GM23338 (cell line): Measurements from ENCODE around the gene ZNF275. TPM values are rescaled to one million over a fixed set of nuclear protein-coding genes. Genes with fewer than 3 reads are reported as not detected.

Source experiments
- ATAC-seq: fragments of 200-7000 bp; cut with Tn5 transposase; 3 replicates; pipeline ENCODE4 v1.9.1; 2020
- DNase-seq: peaks from one replicate; pipeline ENCODE4 v3.0.0-alpha.2; 2015; ENCODE audit warnings: low spot score
- H2AFZ ChIP-seq: fragments of 200-600 bp; sonication (generic); 2 replicates; pipeline ENCODE4 v1.8.0; 2016; ENCODE audit warnings: antibody characterized with exemption, mild to moderate bottlenecking, moderate library complexity
- H3F3A ChIP-seq: fragments of 200-600 bp; sonication (generic); replicated peaks from 2 replicates; pipeline ENCODE4 v1.8.0; 2017; ENCODE audit warnings: antibody characterized with exemption, mixed run types, low read depth
- H3K27ac ChIP-seq: fragments of 200-600 bp; sonication (generic); 2 replicates; pipeline ENCODE4 v1.6.1; 2016; ENCODE audit warnings: low read depth
- H3K27me3 ChIP-seq: fragments of 200-600 bp; sonication (generic); 2 replicates; pipeline ENCODE4 v1.8.0; 2016; ENCODE audit warnings: mild to moderate bottlenecking, mixed run types, moderate library complexity; ENCODE audit not compliant: insufficient read depth
- H3K36me3 ChIP-seq: fragments of 200-600 bp; sonication (generic); 2 replicates; pipeline ENCODE4 v1.8.0; 2016; ENCODE audit warnings: mild to moderate bottlenecking; ENCODE audit not compliant: insufficient read depth
- H3K4me1 ChIP-seq: fragments of 200-600 bp; sonication (generic); 2 replicates; pipeline ENCODE4 v1.8.0; 2016; ENCODE audit warnings: mild to moderate bottlenecking, moderate library complexity; ENCODE audit not compliant: insufficient read depth
- H3K4me2 ChIP-seq: fragments of 200-600 bp; sonication (generic); 2 replicates; pipeline ENCODE4 v1.7.1; 2017; ENCODE audit warnings: mixed run types
- H3K4me3 ChIP-seq: fragments of 200-600 bp; sonication (generic); 2 replicates; pipeline ENCODE4 v1.6.1; 2016; ENCODE audit warnings: mixed run types
- H3K79me2 ChIP-seq: fragments of 200-600 bp; sonication (generic); replicated peaks from 2 replicates; pipeline ENCODE4 v1.8.0; 2017; ENCODE audit warnings: mild to moderate bottlenecking; ENCODE audit not compliant: insufficient read depth
- H3K9me2 ChIP-seq: fragments of 200-600 bp; sonication (generic); 2 replicates; pipeline ENCODE4 v1.8.0; 2017; ENCODE audit not compliant: insufficient read depth
- H4K20me1 ChIP-seq: fragments of 200-600 bp; sonication (generic); replicated peaks from 2 replicates; pipeline ENCODE4 v1.8.0; 2017; ENCODE audit warnings: mild to moderate bottlenecking; ENCODE audit not compliant: insufficient read depth
- H3K27ac Mint-ChIP-seq: 2 replicates; pipeline ENCODE4 v1.8.0; 2020; ENCODE audit warnings: inconsistent platforms, mild to moderate bottlenecking, moderate library complexity, mixed read lengths
- H3K27me3 Mint-ChIP-seq: 3 replicates; pipeline ENCODE4 v1.8.0; 2022; ENCODE audit warnings: low read depth, mild to moderate bottlenecking, moderate library complexity, mixed read lengths, inconsistent platforms; ENCODE audit not compliant: insufficient read depth, poor library complexity
- H3K36me3 Mint-ChIP-seq: 3 replicates; pipeline ENCODE4 v1.8.0; 2021; ENCODE audit warnings: low read depth, mild to moderate bottlenecking, inconsistent platforms, moderate library complexity, mixed read lengths
- H3K4me1 Mint-ChIP-seq: 3 replicates; pipeline ENCODE4 v1.8.0; 2020; ENCODE audit warnings: mild to moderate bottlenecking, inconsistent platforms, mixed read lengths
- H3K4me3 Mint-ChIP-seq: 3 replicates; pipeline ENCODE4 v1.8.0; 2021; ENCODE audit warnings: moderate library complexity, mild to moderate bottlenecking, inconsistent platforms, mixed read lengths
- H3K9me3 Mint-ChIP-seq: 3 replicates; pipeline ENCODE4 v1.8.0; 2020; ENCODE audit warnings: moderate library complexity, mild to moderate bottlenecking, inconsistent platforms, mixed read lengths
- CREB1 ChIP-seq: fragments of 250-450 bp; sonication (Bioruptor Pico); IDR thresholded peaks from 2 replicates; pipeline ENCODE4 v1.5.0; 2020; ENCODE audit warnings: low read depth, mild to moderate bottlenecking, moderate library complexity
- EZH2phosphoT487 ChIP-seq: fragments of 200-600 bp; sonication (generic); IDR thresholded peaks from one replicate; pipeline ENCODE4 v1.8.1; 2018; ENCODE audit warnings: antibody characterized with exemption; ENCODE audit not compliant: unreplicated experiment
- JUNB ChIP-seq: IDR thresholded peaks from one replicate; pipeline ENCODE4 v1.6.1; 2016; ENCODE audit warnings: antibody characterized with exemption; ENCODE audit not compliant: unreplicated experiment
- NANOG ChIP-seq: IDR thresholded peaks from 2 replicates; pipeline ENCODE4 v1.6.1; 2016; ENCODE audit warnings: antibody characterized with exemption, borderline replicate concordance
- STAT1 ChIP-seq: IDR thresholded peaks from one replicate; pipeline ENCODE4 v1.6.1; 2016; ENCODE audit warnings: antibody characterized with exemption; ENCODE audit not compliant: unreplicated experiment
- ZNF331 ChIP-seq: fragments of 250-450 bp; sonication (Bioruptor Pico); IDR thresholded peaks from 2 replicates; pipeline ENCODE4 v1.5.0; 2020; ENCODE audit warnings: low read depth, mild to moderate bottlenecking, moderate library complexity
- polyA plus RNA-seq: library from polyadenylated mRNA; unstranded; fragments of >200 nt; fragmentation: Nextera tagmentation; extraction: Ambion mirVana; gene quantifications from 2 replicates; pipeline ENCODE4 v1.2.1, GENCODE V29; 2016
- total RNA-seq: library from RNA; depleted of rRNA; stranded (reverse); fragments of >200 nt; shearing (Covaris generic); gene quantifications from 2 replicates; pipeline ENCODE4 v1.2.3, GENCODE V29; 2014
- TF ChIP-seq, protein P1 (sequence below): fragments of 250-450 bp; sonication (Bioruptor Pico); IDR thresholded peaks from 2 replicates; pipeline ENCODE4 v1.5.0; 2020; ENCODE audit warnings: mild to moderate bottlenecking, moderate library complexity

ZNF275 gene
- total and polyA plus RNA-seq, 2 experiments from 2014 or later, result 3.2 to 12.3 TPM

DNA sequence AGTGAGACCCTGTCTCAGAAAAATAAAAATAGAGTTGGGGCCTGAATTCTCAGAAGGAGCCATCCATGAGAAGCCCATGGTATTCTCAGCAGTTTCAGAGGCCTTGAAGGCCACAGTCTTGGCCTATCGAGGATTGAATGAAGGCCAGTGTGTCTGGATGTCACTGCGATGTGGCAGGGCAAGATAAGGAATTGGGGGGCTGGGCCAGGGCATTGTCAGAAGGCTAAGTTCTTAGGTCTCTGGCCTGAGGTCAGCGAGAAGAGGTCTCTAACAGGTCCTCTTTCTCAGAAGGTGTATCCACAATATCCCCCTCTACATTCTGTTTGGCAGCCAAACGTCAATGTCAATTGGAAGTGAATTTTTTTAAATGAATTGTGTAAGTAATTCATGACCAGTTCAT is 5.7 kb downstream of the ZNF275 start:
- Histone ChIP-seq H2AFZ (no peak overlapping the region), H3K4me1 (peaks cover 12% of the 10 kb centered on the region; the same call in 1 of the 2 replicates), H3K9me2 (no peaks in the 10 kb centered on the region), H3F3A (no peaks in the 10 kb centered on the region), H3K27me3 (no peaks in the 10 kb centered on the region), H3K36me3 (no peaks in the 10 kb centered on the region), H4K20me1 (no peaks in the 10 kb centered on the region), H3K4me2 (no peak overlapping the region), H3K27ac (no peak overlapping the region), H3K4me3 (no peak overlapping the region), H3K79me2 (peaks cover 16% of the 10 kb centered on the region; the same call in 1 of the 2 replicates)
- DNase-seq, result no peak
- no peak for ATAC-seq
- Mint-ChIP-seq H3K27me3 (peaks cover 4% of the 10 kb centered on the region), H3K9me3 (no peaks in the 10 kb centered on the region), H3K4me1 (peaks cover 14% of the 10 kb centered on the region), H3K36me3 (peaks cover 38% of the 10 kb centered on the region), H3K4me3 (no peak overlapping the region), H3K27ac (no peak overlapping the region)
- TF ChIP-seq, protein P1, sequence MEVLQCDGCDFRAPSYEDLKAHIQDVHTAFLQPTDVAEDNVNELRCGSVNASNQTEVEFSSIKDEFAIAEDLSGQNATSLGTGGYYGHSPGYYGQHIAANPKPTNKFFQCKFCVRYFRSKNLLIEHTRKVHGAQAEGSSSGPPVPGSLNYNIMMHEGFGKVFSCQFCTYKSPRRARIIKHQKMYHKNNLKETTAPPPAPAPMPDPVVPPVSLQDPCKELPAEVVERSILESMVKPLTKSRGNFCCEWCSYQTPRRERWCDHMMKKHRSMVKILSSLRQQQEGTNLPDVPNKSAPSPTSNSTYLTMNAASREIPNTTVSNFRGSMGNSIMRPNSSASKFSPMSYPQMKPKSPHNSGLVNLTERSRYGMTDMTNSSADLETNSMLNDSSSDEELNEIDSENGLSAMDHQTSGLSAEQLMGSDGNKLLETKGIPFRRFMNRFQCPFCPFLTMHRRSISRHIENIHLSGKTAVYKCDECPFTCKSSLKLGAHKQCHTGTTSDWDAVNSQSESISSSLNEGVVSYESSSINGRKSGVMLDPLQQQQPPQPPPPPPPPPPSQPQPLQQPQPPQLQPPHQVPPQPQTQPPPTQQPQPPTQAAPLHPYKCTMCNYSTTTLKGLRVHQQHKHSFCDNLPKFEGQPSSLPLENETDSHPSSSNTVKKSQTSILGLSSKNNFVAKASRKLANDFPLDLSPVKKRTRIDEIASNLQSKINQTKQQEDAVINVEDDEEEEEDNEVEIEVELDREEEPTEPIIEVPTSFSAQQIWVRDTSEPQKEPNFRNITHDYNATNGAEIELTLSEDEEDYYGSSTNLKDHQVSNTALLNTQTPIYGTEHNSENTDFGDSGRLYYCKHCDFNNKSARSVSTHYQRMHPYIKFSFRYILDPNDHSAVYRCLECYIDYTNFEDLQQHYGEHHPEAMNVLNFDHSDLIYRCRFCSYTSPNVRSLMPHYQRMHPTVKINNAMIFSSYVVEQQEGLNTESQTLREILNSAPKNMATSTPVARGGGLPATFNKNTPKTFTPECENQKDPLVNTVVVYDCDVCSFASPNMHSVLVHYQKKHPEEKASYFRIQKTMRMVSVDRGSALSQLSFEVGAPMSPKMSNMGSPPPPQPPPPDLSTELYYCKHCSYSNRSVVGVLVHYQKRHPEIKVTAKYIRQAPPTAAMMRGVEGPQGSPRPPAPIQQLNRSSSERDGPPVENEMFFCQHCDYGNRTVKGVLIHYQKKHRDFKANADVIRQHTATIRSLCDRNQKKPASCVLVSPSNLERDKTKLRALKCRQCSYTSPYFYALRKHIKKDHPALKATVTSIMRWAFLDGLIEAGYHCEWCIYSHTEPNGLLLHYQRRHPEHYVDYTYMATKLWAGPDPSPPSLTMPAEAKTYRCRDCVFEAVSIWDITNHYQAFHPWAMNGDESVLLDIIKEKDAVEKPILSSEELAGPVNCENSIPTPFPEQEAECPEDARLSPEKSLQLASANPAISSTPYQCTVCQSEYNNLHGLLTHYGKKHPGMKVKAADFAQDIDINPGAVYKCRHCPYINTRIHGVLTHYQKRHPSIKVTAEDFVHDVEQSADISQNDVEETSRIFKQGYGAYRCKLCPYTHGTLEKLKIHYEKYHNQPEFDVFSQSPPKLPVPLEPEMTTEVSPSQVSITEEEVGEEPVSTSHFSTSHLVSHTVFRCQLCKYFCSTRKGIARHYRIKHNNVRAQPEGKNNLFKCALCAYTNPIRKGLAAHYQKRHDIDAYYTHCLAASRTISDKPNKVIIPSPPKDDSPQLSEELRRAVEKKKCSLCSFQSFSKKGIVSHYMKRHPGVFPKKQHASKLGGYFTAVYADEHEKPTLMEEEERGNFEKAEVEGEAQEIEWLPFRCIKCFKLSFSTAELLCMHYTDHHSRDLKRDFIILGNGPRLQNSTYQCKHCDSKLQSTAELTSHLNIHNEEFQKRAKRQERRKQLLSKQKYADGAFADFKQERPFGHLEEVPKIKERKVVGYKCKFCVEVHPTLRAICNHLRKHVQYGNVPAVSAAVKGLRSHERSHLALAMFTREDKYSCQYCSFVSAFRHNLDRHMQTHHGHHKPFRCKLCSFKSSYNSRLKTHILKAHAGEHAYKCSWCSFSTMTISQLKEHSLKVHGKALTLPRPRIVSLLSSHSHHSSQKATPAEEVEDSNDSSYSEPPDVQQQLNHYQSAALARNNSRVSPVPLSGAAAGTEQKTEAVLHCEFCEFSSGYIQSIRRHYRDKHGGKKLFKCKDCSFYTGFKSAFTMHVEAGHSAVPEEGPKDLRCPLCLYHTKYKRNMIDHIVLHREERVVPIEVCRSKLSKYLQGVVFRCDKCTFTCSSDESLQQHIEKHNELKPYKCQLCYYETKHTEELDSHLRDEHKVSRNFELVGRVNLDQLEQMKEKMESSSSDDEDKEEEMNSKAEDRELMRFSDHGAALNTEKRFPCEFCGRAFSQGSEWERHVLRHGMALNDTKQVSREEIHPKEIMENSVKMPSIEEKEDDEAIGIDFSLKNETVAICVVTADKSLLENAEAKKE (CRISPR knock-in tag), result no peak
- TF ChIP-seq CREB1 (CRISPR knock-in tag) (no peak), JUNB (no peak), NANOG (no peak), EZH2phosphoT487 (no peak), ZNF331 (CRISPR knock-in tag) (no peak)

DNA sequence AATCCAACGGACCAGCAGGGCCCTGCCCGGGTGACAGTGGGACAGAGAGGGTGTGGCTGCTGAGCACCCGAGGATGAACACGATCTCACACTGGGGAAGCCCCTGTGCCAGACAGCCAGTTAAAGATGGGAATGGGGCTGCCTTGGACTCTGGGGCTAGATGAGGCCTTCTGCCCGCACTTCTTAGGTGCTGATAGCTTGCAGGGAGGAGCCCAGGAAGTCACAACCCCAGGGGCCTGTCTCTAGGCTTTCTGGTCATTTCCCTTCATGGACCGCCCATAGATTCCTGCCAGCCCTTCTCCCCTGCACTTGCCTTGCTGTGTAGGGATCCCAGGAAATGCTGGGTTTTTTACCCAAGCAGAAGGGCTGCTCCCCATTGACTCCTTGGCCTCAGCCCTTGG is 6.2 kb downstream of the ZNF275 start:
- H3F3A ChIP-seq, result no peaks in the 10 kb centered on the region
- peaks cover 3% of the 10 kb centered on the region for H3K27me3 Mint-ChIP-seq
- no peak for DNase-seq
- no peak overlapping the region for H3K27ac ChIP-seq
- H3K9me2 ChIP-seq, result no peaks in the 10 kb centered on the region
- H3K4me3 Mint-ChIP-seq, result no peak overlapping the region
- H3K79me2 ChIP-seq, result peaks cover 16% of the 10 kb centered on the region; the same call in 1 of the 2 replicates
- no peak overlapping the region for H3K4me3 ChIP-seq
- H3K4me2 ChIP-seq, result no peak overlapping the region
- H3K9me3 Mint-ChIP-seq, result no peaks in the 10 kb centered on the region
- no peaks in the 10 kb centered on the region for H3K27me3 ChIP-seq
- no peak for ATAC-seq
- no peak overlapping the region for H3K27ac Mint-ChIP-seq
- H3K36me3 ChIP-seq, result no peaks in the 10 kb centered on the region
- H3K36me3 Mint-ChIP-seq, result peaks cover 41% of the 10 kb centered on the region
- TF ChIP-seq ZNF331 (CRISPR knock-in tag) (no peak), STAT1 (no peak), CREB1 (CRISPR knock-in tag) (no peak)
- TF ChIP-seq, protein P1 (CRISPR knock-in tag), result no peak
- peaks cover 12% of the 10 kb centered on the region for H3K4me1 Mint-ChIP-seq
- peaks cover 11% of the 10 kb centered on the region; the same call in 1 of the 2 replicates for H3K4me1 ChIP-seq
- no peak overlapping the region for H2AFZ ChIP-seq
- H4K20me1 ChIP-seq, result no peaks in the 10 kb centered on the region
